HEK293 (cell line): Measurements from ENCODE around the gene BICC1.

ENCODE experiments used
- CTCF ChIA-PET: fragments of 350-600 bp; formaldehyde crosslinking; extraction: SDS; loops from one replicate; lab custom pipeline; 2021; ENCODE audit warnings: antibody characterized with exemption; lab: Yijun Ruan, JAX
- POLR2A ChIA-PET: fragments of 300-600 bp; formaldehyde crosslinking; extraction: SDS; loops from one replicate; lab custom pipeline; 2020; ENCODE audit warnings: antibody characterized with exemption, inconsistent platforms; lab: Yijun Ruan, JAX
- H3K27ac ChIP-seq: fragments of 200-500 bp; sonication (Bioruptor generic); 2 replicates; pipeline ENCODE4 v1.5.1; 2014; ENCODE audit warnings: low read depth, low read length, control low read depth, inconsistent platforms; ENCODE audit errors: extremely low read depth
- H3K36me3 ChIP-seq, 2 experiments: fragments of 200-500 bp in 1 of 2; sonication (Bioruptor generic) in 1 of 2; 1 replicate in 1 of 2; 2 replicates in 1 of 2; pipeline ENCODE4 v1.5.1; 2014 to 2017; ENCODE audit warnings: inconsistent platforms in 2 of 2, low read length in 2 of 2; ENCODE audit not compliant: control insufficient read depth in 2 of 2, insufficient read depth in 1 of 2
- H3K4me1 ChIP-seq: fragments of 200-500 bp; sonication (Bioruptor generic); 2 replicates; pipeline ENCODE4 v1.5.1; 2014; ENCODE audit warnings: mild to moderate bottlenecking, low read length, inconsistent platforms; ENCODE audit not compliant: control insufficient read depth, insufficient read depth
- H3K4me3 ChIP-seq: 2 replicates; pipeline ENCODE4 v1.5.1; 2011; ENCODE audit warnings: low read depth, mild to moderate bottlenecking, control low read depth, low read length, moderate library complexity
- H3K9me3 ChIP-seq: fragments of 200-500 bp; sonication (Bioruptor generic); 2 replicates; pipeline ENCODE4 v1.5.1; 2014; ENCODE audit warnings: low read depth, low read length, inconsistent platforms; ENCODE audit not compliant: control insufficient read depth, insufficient read depth
- EGR2 ChIP-seq: fragments of 450-650 bp; formaldehyde crosslinking; IDR thresholded peaks from 2 replicates; pipeline ENCODE4 v1.5.1; 2016; ENCODE audit warnings: low read depth, missing biosample characterization, missing genetic modification characterization
- GLI4 ChIP-seq: fragments of 450-650 bp; formaldehyde crosslinking; IDR thresholded peaks from 2 replicates; pipeline ENCODE4 v1.5.1; 2016; ENCODE audit warnings: missing biosample characterization, missing genetic modification characterization
- HIC1 ChIP-seq: fragments of 450-650 bp; formaldehyde crosslinking; IDR thresholded peaks from 2 replicates; pipeline ENCODE4 v1.5.1; 2016; ENCODE audit warnings: missing biosample characterization, missing genetic modification characterization
- KLF7 ChIP-seq: fragments of 450-650 bp; formaldehyde crosslinking; IDR thresholded peaks from 2 replicates; pipeline ENCODE4 v1.5.1; 2016; ENCODE audit warnings: missing biosample characterization, missing genetic modification characterization, borderline replicate concordance
- MZF1 ChIP-seq: fragments of 450-650 bp; formaldehyde crosslinking; IDR thresholded peaks from 2 replicates; pipeline ENCODE4 v1.5.1; 2017; ENCODE audit warnings: missing biosample characterization, missing genetic modification characterization, borderline replicate concordance
- SP7 ChIP-seq: fragments of 450-650 bp; formaldehyde crosslinking; IDR thresholded peaks from 2 replicates; pipeline ENCODE4 v1.5.1; 2016; ENCODE audit warnings: missing biosample characterization, missing genetic modification characterization
- TCF7L2 ChIP-seq: IDR thresholded peaks from 2 replicates; pipeline ENCODE4 v1.6.1; 2011; ENCODE audit warnings: low read depth, mild to moderate bottlenecking, inconsistent platforms, low read length, moderate library complexity, borderline replicate concordance
- YY1 ChIP-seq: fragments of 450-650 bp; formaldehyde crosslinking; IDR thresholded peaks from 2 replicates; pipeline ENCODE4 v1.5.1; 2018; ENCODE audit warnings: missing biosample characterization, missing genetic modification characterization
- ZBTB21 ChIP-seq: fragments of 450-650 bp; formaldehyde crosslinking; IDR thresholded peaks from 2 replicates; pipeline ENCODE4 v1.5.1; 2017; ENCODE audit warnings: missing biosample characterization, missing genetic modification characterization
- ZBTB26 ChIP-seq: fragments of 450-650 bp; formaldehyde crosslinking; optimal IDR thresholded peaks from 2 replicates; pipeline ENCODE3; 2016; ENCODE audit warnings: missing biosample characterization, mild to moderate bottlenecking, missing genetic modification characterization
- ZBTB49 ChIP-seq: fragments of 450-650 bp; formaldehyde crosslinking; IDR thresholded peaks from 2 replicates; pipeline ENCODE4 v1.5.1; 2016; ENCODE audit warnings: missing biosample characterization, missing genetic modification characterization, low read depth
- ZNF121 ChIP-seq: fragments of 450-650 bp; formaldehyde crosslinking; IDR thresholded peaks from 2 replicates; pipeline ENCODE4 v1.5.1; 2016; ENCODE audit warnings: missing biosample characterization, missing genetic modification characterization
- ZNF16 ChIP-seq: fragments of 450-650 bp; formaldehyde crosslinking; IDR thresholded peaks from 2 replicates; pipeline ENCODE4 v1.5.1; 2016; ENCODE audit warnings: low read depth, missing biosample characterization, missing genetic modification characterization
- ZNF449 ChIP-seq: fragments of 450-650 bp; formaldehyde crosslinking; IDR thresholded peaks from 2 replicates; pipeline ENCODE4 v1.5.1; 2017; ENCODE audit warnings: missing biosample characterization, mild to moderate bottlenecking, missing genetic modification characterization, moderate library complexity
- ZNF501 ChIP-seq: fragments of 450-650 bp; formaldehyde crosslinking; IDR thresholded peaks from 2 replicates; pipeline ENCODE4 v1.5.1; 2016; ENCODE audit warnings: missing biosample characterization, missing genetic modification characterization
- ZNF513 ChIP-seq: fragments of 450-650 bp; IDR thresholded peaks from 2 replicates; pipeline ENCODE4 v1.5.1; 2018; ENCODE audit warnings: missing biosample characterization, missing genetic modification characterization

Gene BICC1

GRCh38 chr10:58570979-58571378 is 58.3 kb downstream of the BICC1 start (continued):
- TF ChIP-seq HIC1 (tag by site-specific recombination) = no peak
- no peak for TF ChIP-seq ZNF16 (tag by site-specific recombination)
- no peak for TF ChIP-seq ZNF513 (tag by site-specific recombination)
- TF ChIP-seq ZBTB49 (tag by site-specific recombination) = no peak

GRCh38 chr10:58573144-58573543 is 60.5 kb downstream of the BICC1 start:
- H3K9me3 ChIP-seq = no peaks in the 10 kb centered on the region
- H3K4me1 ChIP-seq = peaks cover 11% of the 10 kb centered on the region
- ChIA-PET POLR2A (no interaction called here), CTCF (no interaction called here)
- H3K36me3 ChIP-seq = no peaks in the 10 kb centered on the region
- H3K4me3 ChIP-seq = no peak overlapping the region
- no peak overlapping the region for H3K27ac ChIP-seq
- TF ChIP-seq TCF7L2 (no peak), SP7 (no peak), ZBTB26 (tag by site-specific recombination) (no peak), ZBTB21 (tag by site-specific recombination) (no peak), ZNF449 (no peak), ZNF501 (no peak), KLF7 (tag by site-specific recombination) (no peak), GLI4 (no peak), ZNF121 (tag by site-specific recombination) (no peak), YY1 (tag by site-specific recombination) (no peak), MZF1 (tag by site-specific recombination) (no peak), EGR2 (tag by site-specific recombination) (no peak)
